Vagina (tissue), 2 donors: ENCODE data around the gene SSTR4.

Experiments used
- POLR2A ChIP-seq, 2 donors: fragments of 450-650 bp; IDR thresholded peaks; one replicate each; pipeline ENCODE4 v1.6.1; 2017; ENCODE audit warnings: antibody characterized with exemption in 2 of 2, mild to moderate bottlenecking in 2 of 2, moderate library complexity in 2 of 2
- TF ChIP-seq, protein P1 (sequence below), 3 experiments: fragments of 450-650 bp in 2 of 3; fragments of 200-600 bp in 1 of 3; sonication (generic) in 1 of 3; IDR thresholded peaks; one replicate each; pipeline ENCODE4 v1.5.1; 2017 to 2019; ENCODE audit warnings: antibody characterized with exemption in 3 of 3, mild to moderate bottlenecking in 2 of 3, moderate library complexity in 2 of 3

DNA sequence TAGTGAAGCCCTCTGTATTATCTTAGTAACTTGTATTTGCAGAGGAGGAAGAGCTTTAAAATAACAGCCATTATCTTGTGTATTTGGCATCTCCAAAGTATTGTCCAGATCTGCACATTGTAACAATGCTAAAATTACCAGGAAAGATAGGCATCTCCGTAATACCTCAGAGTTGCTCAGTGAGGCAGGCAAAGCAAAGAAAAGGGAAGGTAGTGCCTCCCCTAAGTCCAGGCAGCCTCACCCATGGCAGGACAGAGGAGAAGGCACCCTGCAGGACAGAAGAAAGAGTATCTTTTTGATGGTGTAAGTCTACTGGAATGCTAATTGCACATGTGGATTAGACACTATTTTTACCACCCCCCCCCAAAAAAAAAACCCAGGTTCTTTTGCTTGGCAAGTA is 13.6 kb upstream of the SSTR4 start:
- TF ChIP-seq, protein P1, sequence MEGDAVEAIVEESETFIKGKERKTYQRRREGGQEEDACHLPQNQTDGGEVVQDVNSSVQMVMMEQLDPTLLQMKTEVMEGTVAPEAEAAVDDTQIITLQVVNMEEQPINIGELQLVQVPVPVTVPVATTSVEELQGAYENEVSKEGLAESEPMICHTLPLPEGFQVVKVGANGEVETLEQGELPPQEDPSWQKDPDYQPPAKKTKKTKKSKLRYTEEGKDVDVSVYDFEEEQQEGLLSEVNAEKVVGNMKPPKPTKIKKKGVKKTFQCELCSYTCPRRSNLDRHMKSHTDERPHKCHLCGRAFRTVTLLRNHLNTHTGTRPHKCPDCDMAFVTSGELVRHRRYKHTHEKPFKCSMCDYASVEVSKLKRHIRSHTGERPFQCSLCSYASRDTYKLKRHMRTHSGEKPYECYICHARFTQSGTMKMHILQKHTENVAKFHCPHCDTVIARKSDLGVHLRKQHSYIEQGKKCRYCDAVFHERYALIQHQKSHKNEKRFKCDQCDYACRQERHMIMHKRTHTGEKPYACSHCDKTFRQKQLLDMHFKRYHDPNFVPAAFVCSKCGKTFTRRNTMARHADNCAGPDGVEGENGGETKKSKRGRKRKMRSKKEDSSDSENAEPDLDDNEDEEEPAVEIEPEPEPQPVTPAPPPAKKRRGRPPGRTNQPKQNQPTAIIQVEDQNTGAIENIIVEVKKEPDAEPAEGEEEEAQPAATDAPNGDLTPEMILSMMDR (IDR thresholded peaks at IDR 0.05): no peak
- TF ChIP-seq POLR2A (IDR thresholded peaks at IDR 0.05): no peak
